Esophagus squamous epithelium (tissue), 5 donors: Measurements from ENCODE around the gene MROH2A. TPM values are rescaled to one million over a fixed set of nuclear protein-coding genes. Genes with fewer than 3 reads are reported as not detected.

Source experiments
- DNase-seq: peaks from one replicate; lab custom pipeline; 2025; lab: John Stamatoyannopoulos, UW
- H3K27ac ChIP-seq, 4 donors: fragments of 200-600 bp; sonication (generic); one replicate each; pipeline ENCODE4 v1.5.1; 2016 to 2019; ENCODE audit warnings: mild to moderate bottlenecking in 1 of 4
- H3K27me3 ChIP-seq, 4 donors: fragments of 200-600 bp; sonication (generic); 1 replicate in 3 of 4; 2 replicates in 1 of 4; pipeline versions ENCODE4 v1.5.1 to v1.6.0; 2017 to 2021; ENCODE audit warnings: antibody characterized with exemption in 1 of 4
- H3K36me3 ChIP-seq, 3 donors: fragments of 200-600 bp; sonication (generic); one replicate each; pipeline ENCODE4 v1.5.1; 2016 to 2019
- H3K4me1 ChIP-seq, 3 donors: fragments of 200-600 bp; sonication (generic); one replicate each; pipeline ENCODE4 v1.5.1; 2017 to 2019
- H3K4me3 ChIP-seq, 4 donors: fragments of 200-600 bp; sonication (generic); 1 replicate in 3 of 4; 2 replicates in 1 of 4; pipeline ENCODE4 v1.5.1; 2016 to 2019; ENCODE audit warnings: mild to moderate bottlenecking in 2 of 4, moderate library complexity in 1 of 4
- H3K9me3 ChIP-seq, 3 donors: fragments of 200-600 bp; sonication (generic); one replicate each; pipeline ENCODE4 v1.5.1; 2016 to 2019
- CTCF ChIP-seq, 6 experiments: fragments of 450-650 bp in 4 of 6; fragments of 200-600 bp in 2 of 6; sonication (generic) in 2 of 6; IDR thresholded peaks; one replicate each; pipeline ENCODE4 v1.5.1; 2016 to 2019; ENCODE audit warnings: antibody characterized with exemption in 6 of 6, mild to moderate bottlenecking in 4 of 6, moderate library complexity in 4 of 6
- POLR2A ChIP-seq, 4 donors: fragments of 450-650 bp; IDR thresholded peaks; one replicate each; pipeline ENCODE4 v1.6.1; 2017; ENCODE audit warnings: antibody characterized with exemption in 4 of 4, mild to moderate bottlenecking in 4 of 4, moderate library complexity in 3 of 4
- WGBS, 2 donors: methylation state at CpG; one replicate each; pipeline ENCODE4 v1.1.5; 2018; 5-methylcytosine and 5-hydroxymethylcytosine counted together
- intact Hi-C: fragments of 100-400 bp; cut with DNase I; formaldehyde crosslinking; loops from one replicate; pipeline ENCODE4 v1.15.0; 2022
- total RNA-seq, 4 donors: library from RNA; depleted of rRNA; stranded (reverse); fragments of >200 nt; gene quantifications; one replicate each; pipeline ENCODE4 v1.1.0, GENCODE V29; 2016
- donor health status: DM: yes; HTN: yes; CAD: no.

Gene MROH2A
- total RNA-seq, 4 donors from 2014 or later, result under 0.01 to 2.1 (median 0.57) TPM

- Histone ChIP-seq H3K27me3 (peaks cover 0 to 6% (median 0%) of the 10 kb centered on the region in 4 donors), H3K4me3 (no peak overlapping the region), H3K9me3 (no peaks in the 10 kb centered on the region), H3K4me1 (peaks cover 5 to 27% (median 9%) of the 10 kb centered on the region in 3 donors), H3K36me3 (no peaks in the 10 kb centered on the region), H3K27ac (peak overlapping the region in 1 of 4 donors; percentile 5)
- WGBS, 2 donors, result 45 to 54% methylated on average over 4 of the region's 4 CpGs
- TF ChIP-seq CTCF (IDR thresholded peaks at IDR 0.05), result no peak
- TF ChIP-seq POLR2A (IDR thresholded peaks at IDR 0.05), result no peak
- intact Hi-C loops, result no loop called here
- DNase-seq, result no peak
Measured at GRCh38 chr2:233761040-233761769, 16.9 kb upstream of the MROH2A start.

GRCh38 chr2:233764264-233764663 lies 13.9 kb upstream of the MROH2A start:
- no peaks in the 10 kb centered on the region for H3K9me3 ChIP-seq
- H3K4me1 ChIP-seq, result peaks cover 5 to 26% (median 9%) of the 10 kb centered on the region in 3 donors
- no peak for DNase-seq
- H3K27me3 ChIP-seq, result peaks cover 0 to 8% (median 0%) of the 10 kb centered on the region in 4 donors
- H3K4me3 ChIP-seq, result no peak overlapping the region
- H3K36me3 ChIP-seq, result peaks cover 0 to 27% (median 0%) of the 10 kb centered on the region in 3 donors
- H3K27ac ChIP-seq, result no peak overlapping the region
- TF ChIP-seq CTCF (IDR thresholded peaks at IDR 0.05) (no peak), POLR2A (IDR thresholded peaks at IDR 0.05) (no peak)
- WGBS, 2 donors, result 36 to 54% methylated on average over 5 to 7 of the region's 7 CpGs
- intact Hi-C loops, result no loop called here

GRCh38 chr2:233764761-233765160 lies 13.4 kb upstream of the MROH2A start:
- Histone ChIP-seq H3K4me1 (peaks cover 5 to 22% (median 9%) of the 10 kb centered on the region in 3 donors), H3K27ac (no peak overlapping the region), H3K4me3 (no peak overlapping the region), H3K27me3 (peaks cover 0 to 8% (median 0%) of the 10 kb centered on the region in 4 donors), H3K9me3 (no peaks in the 10 kb centered on the region), H3K36me3 (peaks cover 0 to 32% (median 0%) of the 10 kb centered on the region in 3 donors)
- no peak for TF ChIP-seq CTCF (IDR thresholded peaks at IDR 0.05)
- TF ChIP-seq POLR2A (IDR thresholded peaks at IDR 0.05), result no peak
- 49 to 89% methylated on average over 3 of the region's 3 CpGs for whole genome bisulfite sequencing, 2 donors
- intact Hi-C loops, result no loop called here
- no peak for DNase-seq

- H3K36me3 ChIP-seq, result peaks cover 0 to 49% (median 0%) of the 10 kb centered on the region in 3 donors
- peaks cover 0 to 8% (median 0%) of the 10 kb centered on the region in 4 donors for H3K27me3 ChIP-seq
- no peaks in the 10 kb centered on the region for H3K9me3 ChIP-seq
- H3K4me3 ChIP-seq, result no peak overlapping the region
- no peak for DNase-seq
- H3K27ac ChIP-seq, result no peak overlapping the region
- 33 to 65% methylated on average over 2 of the region's 4 CpGs for WGBS, 2 donors
- peaks cover 0 to 6% (median 4%) of the 10 kb centered on the region in 3 donors for H3K4me1 ChIP-seq
- intact Hi-C loops, result no loop called here
- TF ChIP-seq CTCF (IDR thresholded peaks at IDR 0.05), result no peak
- TF ChIP-seq POLR2A (IDR thresholded peaks at IDR 0.05), result no peak
Measured at GRCh38 chr2:233766416-233766815, 11.7 kb upstream of the MROH2A start.

- intact Hi-C loops, result no loop called here
- 76 to 81% methylated on average over 4 of the region's 4 CpGs for WGBS, 2 donors
- Histone ChIP-seq H3K9me3 (no peaks in the 10 kb centered on the region), H3K4me3 (no peak overlapping the region), H3K4me1 (no peaks in the 10 kb centered on the region), H3K36me3 (peaks cover 0 to 65% (median 0%) of the 10 kb centered on the region in 3 donors), H3K27me3 (peaks cover 0 to 8% (median 0%) of the 10 kb centered on the region in 4 donors), H3K27ac (no peak overlapping the region)
- TF ChIP-seq CTCF (IDR thresholded peaks at IDR 0.05) (no peak), POLR2A (IDR thresholded peaks at IDR 0.05) (no peak)
- DNase-seq, result no peak
Measured at GRCh38 chr2:233768076-233768475, 10.1 kb upstream of the MROH2A start.
